Activated CD8-positive, alpha-beta memory T cell treated with anti-CD3 and anti-CD28 coated beads, Interleukin-2, amount 50 U/mL, for 1 hour (primary cell): ENCODE measurements around the gene SIMC1.
A peak's percentile ranks its signal among the peaks of the same experiment; 100 is the strongest.

Experiments used
- DNase-seq: peaks from one replicate; pipeline ENCODE4 v3.0.0-alpha.2; 2020; ENCODE audit errors: extremely low read depth

SIMC1 gene

DNA sequence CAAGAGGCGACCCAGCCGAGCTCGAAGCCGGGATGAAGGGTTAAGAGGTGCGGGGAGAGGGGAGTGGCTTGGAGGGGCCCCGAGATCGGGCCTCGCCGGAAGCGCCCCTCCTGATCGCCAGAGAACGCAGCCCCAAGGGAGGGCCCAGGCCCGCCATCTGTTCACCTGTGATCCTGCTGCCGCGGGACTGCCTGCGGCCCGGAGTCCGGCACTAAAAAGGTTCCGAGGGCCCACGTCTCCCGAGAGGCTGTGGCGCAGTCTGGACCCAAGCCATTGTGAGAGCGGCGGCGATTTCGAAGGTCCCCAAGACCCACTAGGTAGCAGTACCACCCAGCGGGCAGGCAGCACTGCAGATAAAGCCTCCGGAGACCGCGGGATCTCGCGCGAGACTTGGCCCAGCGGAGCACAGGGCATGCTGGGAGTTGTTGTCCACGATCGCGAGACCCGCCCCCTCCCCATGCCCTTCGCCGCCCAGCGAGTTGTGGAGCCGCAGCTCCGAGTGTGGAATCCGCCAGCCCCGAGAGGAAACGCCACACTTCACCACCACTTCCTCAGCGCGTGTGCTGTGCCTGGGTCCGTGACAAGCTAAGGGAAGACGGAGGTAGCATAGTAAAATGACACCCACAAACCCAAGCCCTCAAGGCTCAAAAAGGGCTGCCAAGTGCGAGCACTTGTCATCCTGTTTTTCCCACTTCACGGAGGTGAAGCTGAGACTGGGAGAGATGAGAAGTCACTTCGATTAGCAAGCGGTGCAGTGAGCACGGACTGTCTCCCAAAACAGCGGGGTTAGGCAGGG is 123.4 kb downstream of the SIMC1 start, which contains the start of gene KIAA1191:
KIAA1191 (minus strand) TSS at position 328 of the 796 bp plus-strand sequence. CDS start 2,256 bp downstream, outside the sequence.
- DNase-seq = peak; percentile 77

DNA sequence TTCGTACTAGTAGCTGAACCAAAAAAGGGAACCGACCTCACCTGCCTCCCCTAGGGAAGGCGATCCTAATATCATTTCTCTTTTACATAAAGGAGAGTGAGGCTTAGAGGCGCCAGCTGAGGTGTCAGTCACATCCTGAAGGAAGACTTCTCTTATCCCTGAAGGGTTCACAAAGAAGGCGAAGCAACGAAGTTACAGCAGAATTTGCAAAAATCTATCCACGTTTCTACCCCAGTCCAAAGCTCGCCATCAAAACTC is 123.9 kb downstream of the SIMC1 start:
- no peak for DNase-seq

DNA sequence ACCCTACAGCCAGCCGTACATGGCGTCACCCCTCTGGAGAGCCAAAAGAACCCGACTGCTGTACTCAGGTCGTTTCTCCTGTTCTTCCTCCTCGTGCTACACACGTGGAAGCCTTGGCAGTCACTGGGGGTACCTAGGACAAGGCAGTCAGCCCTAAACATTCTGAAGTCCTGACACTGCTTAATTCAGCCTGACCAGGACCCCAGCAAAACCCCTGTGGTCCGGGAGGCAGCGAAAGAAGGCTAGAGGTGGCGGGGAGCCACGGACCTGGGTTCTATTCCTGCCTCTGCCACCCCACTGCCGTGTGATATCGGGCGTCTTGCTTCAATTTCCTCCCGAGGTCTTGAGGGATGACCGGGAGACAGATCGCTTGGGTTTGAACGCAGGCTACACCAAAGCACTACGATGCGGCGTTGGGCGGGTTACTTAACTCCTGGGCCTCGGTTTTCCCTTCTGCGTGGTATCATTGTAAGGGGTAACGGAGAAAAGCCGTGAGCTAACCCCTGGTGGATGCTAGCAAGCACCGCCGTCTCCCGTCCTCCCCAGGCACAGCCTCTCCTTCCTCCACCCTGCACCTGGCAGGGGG is 126.6 kb downstream of the SIMC1 start:
- no peak for DNase-seq

DNA sequence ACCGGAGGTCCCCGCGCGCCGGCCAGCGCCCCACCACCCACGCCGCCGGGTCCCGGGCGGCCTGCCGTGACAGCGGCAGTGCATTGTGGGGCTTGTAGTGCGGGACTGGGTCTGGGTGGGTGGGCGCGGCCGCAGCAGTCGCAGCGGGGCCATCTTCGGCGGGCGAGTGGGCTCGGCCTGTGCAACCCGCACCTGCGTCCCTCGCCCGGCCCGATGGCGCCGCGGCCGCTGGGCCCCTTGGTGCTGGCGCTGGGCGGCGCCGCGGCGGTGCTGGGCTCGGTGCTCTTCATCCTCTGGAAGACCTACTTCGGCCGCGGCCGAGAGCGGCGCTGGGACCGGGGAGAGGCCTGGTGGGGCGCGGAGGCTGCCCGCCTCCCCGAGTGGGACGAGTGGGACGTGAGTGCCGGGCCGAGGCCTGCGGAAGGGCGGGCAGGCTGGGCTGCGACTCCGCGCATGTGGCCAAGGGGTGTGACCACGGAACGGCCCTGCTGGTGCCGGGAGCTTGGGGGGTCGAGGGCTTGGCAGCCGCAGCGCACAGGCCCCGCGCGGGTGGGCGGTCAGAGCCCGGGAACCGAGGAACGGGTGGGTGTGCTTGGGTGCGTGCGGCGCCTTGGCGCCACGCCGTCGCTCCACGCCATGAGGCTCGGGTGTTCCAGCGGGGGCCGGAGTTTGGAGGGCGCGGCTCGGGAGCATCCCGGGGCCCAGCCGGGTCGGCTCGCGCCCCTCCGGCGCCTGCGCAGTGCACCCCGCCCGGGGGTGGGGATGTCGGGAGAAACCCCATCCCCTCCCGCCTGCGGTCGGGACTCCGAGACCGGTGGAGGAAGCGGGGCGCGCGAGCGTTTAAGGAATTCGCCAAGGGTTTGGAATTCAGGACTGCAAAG is 127.4 kb downstream of the SIMC1 start, which contains the start of gene ARL10:
ARL10 (plus strand) TSS at position 137 of the 881 bp plus-strand sequence; CDS start at position 214, 77 bp downstream.
- DNase-seq = no peak

DNA sequence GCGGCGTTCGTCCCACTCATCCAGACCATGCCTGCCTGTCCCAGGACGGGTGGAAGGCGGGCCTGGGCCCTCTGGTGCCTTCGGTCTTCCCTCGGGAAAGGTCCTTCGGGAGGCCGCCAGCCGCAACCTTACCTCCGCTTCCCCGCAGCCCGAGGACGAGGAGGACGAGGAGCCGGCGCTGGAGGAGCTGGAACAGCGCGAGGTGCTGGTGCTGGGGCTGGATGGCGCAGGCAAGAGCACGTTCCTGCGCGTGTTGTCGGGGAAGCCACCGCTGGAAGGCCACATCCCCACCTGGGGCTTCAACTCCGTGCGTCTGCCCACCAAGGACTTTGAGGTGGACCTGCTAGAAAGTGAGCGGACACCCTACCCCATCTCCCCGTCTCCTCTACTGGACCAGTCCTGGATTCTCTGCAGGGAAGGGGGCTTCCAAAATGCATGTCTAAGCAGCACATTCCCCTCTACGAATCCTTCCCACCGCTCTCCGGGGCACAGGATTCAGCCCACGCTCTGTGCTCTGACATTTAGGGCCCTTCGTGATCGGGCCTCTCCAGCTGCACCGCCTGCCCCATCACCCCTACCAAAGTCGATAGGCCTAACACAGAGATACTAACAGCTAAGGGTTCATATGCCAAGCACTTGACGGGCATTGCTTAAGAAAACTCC is 128.1 kb downstream of the SIMC1 start:
- no peak for DNase-seq

DNA sequence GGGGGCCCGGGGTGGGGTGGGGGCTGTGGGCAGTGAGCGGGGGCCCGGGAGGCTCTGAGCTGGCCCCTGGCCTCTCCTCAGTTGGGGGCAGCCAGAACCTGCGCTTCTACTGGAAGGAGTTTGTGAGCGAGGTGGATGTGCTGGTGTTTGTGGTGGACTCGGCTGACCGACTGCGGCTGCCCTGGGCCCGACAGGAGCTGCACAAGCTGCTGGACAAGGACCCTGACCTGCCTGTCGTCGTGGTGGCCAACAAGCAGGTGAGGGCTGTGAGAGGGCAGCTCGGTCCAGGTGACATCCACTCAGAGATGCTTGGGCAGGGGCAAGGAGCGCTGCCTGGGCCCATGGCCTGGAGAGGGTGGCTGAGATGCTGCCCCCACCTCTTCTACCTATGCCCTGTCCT is 130.5 kb downstream of the SIMC1 start:
- no peak for DNase-seq

DNA sequence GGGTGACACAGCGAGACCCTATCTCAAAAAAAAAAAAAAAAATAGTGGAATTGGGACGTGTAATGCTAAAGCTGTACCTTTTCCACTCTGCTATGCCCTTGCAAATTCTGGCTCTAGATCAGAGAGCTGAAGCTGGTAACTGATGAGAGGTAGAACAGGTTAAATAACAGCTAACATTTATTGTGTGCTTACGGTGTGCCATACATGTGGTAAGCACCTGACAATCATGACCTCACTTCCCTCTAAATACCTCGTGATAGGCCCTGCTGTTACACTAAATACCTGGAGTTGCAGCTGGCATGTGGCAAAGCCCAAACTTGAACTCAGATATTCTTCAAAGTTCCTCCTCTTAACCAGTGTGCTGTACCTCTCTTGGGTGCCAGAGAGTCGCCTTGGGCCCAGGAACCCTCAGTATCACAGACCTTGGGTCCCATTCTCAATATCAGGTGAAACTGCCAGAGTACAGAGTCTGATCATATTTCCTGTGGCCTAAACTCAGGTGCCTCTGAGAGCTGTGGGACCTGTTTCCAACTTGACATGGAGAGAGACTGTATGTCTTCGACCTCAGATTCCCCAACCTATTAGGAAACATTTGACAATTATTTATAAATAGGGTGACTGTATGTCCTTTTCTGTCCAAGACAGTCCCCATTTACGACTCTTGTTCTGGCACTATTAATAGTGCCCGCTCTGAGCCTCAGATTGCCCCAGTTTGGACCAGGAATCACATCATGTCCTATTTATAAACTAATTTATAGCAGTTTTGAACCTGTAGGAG is 131.9 kb downstream of the SIMC1 start:
- DNase-seq = no peak

DNA sequence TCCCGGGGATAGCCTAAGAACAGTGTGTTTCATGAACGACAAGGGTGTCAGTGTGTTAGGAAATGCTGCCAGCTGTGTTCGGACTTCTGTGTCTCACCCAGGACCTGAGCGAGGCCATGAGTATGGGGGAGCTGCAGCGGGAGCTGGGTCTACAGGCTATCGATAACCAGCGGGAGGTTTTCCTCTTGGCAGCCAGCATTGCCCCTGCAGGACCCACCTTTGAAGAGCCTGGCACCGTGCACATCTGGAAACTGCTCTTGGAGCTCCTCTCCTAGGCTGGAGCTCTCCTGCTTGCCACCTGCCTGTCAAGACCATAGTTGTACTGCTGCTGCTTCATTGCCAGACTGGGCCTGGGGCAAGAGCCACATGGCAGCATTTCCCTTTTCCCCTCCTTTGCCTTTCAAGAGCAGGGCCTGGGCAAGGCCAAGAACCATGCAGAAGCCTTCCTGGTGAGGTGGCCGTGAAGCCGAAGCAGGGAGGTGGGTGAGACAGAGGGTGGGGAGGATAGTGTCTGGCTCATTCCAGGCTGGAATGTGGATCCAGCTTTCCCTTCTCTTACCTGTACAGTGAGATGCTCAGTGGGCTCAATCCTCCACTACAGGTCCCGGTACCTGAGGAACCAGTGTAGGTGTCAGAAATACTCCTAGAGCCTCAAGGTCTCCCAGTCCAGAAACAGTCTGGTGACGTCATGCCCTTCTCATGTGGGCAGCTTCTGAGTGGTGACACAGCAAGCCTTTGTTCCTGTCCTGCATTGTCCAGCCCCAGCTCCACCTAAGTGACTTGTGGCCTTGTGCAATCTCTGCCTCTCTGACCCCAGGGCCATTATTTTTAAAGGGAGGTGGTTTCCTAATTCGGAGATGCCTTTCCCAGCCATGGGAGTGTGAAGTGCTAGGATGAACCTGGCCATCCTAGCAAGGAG is 133.7 kb downstream of the SIMC1 start:
- no peak for DNase-seq

DNA sequence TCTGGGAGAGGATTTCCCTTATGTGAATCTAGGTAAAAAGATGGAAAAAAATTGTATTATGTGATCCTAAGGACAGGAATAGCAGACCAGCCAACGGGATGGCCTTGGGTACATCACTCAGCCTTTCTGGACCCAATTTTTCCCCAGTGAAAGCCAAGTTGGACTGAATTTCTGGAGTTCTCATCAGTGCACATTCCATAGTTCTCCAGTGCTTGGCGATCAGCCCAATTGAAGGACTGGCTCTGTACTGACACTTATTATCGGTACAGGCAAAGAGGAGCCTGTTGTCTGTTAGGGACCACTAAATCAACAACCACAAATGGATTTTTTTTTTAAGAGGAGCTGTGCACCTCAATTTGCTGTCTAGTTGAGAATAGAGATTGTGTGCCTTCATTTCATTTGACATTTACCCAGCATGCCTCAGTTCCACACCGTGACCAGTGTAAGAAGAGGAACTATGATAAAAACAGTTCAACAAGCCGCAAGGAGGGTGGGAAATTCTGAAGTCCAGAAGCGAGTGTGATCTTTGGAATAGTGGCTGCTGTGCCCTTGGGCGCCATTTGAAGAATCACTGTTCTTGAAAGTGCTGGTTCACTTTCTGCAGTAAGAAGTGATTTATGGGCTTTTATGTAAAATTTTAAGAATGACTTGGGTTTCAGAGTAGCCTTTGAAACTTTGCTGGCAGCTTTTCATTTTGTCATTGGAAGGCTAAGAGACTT is 135.0 kb downstream of the SIMC1 start:
- no peak for DNase-seq

DNA sequence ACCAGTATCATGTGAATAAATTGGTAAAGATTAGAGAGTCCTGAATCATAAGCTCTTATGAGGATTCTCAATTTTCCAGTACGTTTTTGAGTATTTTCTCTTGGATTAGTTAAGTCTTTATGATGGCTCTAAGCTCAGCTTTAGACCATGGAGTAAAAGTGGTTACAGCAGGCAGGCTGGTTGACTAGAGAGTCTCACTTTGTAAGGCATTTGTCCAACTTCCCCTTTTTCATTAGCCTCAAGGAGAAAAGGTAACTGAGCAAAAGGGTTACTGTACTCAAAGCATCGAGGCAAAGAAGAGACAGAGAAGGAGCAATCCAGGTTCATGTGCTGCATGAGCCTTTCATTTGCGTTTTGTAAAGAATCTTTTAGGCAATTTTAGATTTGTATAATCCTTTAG is 141.7 kb downstream of the SIMC1 start:
- DNase-seq = no peak

DNA sequence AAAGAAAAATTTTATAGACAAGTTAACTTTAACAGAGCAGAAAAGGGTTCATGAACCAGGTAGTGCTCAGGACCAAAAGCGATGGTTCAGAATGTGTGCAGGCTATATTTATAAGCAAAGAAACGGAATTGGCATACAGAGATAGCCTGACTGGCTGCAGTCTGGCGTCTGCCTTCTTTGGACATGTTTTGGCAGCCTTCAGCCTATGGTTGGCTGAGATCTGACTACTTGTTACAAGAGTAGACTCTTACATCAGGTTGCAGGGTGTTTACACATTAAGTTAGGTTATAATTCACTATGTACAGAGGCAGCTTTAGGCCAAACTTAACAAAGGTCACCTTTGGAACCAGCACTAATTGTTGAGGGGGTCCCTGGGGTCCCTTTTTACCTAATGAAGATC is 143.2 kb downstream of the SIMC1 start:
- DNase-seq = no peak

DNA sequence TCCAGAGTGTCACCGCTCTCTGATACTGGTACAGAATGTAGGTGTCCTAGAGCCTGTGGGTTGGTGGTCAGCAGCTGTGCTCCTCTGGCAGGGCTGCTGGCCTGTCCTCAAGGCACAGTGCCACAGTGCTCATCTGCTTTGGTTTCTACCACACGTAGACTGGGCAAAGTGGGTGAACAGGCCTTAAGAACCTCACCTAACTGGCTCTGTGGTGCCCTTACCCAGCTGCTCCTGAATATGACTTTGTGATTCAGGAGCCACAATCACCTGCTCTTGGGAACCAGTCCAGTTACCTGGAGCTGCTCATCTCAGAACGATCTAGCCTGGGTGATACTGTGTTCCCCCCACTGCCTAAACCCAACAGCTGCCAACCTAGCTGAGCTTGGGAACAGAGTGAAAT is 143.8 kb downstream of the SIMC1 start:
- DNase-seq = no peak

DNA sequence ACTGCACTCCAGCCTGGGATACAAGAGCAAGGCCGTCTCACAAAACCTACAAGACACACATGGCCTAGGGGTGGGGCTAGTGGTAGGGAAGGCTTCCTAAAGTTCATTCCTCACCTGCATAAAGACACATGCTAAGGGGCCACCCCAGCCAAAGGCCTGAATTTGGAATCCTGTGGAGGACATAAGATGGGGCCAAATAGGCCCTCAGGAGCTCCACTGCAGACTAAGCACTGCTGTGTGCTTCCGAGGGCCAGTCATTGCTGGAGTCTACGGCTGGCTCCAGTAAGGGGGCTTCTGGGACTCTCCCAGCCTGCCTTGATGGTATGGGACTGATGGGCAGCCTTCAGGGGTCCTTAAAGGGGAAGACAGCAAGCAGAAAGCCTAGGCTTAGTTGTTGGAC is 144.5 kb downstream of the SIMC1 start:
- DNase-seq = no peak

DNA sequence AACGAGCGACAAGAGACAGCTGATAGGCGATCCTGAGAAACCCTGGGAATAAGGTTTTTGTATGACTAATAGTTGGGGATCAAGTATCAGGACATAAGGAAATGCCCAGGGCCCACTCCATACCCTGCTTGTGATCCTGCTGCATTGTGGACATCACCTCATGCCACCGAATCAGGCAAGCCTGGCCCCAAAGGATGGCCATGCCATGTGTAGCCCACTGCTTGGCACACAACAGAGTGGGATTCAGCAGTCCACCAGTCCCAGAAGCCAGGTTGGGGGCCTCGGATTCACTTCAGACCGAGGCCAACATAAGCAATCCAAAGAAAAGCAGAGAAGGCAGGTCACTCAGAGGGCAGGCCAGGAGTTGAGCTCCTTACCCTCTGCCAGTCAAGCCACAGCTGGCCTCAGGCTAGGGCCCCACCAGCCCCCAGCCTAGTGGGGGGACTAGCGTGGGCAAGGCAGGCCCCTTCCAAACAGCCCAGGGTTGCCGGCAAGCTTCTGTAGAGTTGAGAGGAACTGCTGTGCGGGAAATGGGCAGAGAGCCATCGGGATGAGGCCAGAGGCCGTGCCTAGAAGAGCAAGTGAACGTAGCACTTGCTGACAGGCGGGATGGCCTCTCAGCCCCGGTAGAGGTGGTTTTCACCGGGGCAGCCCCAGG is 145.2 kb downstream of the SIMC1 start:
- no peak for DNase-seq

DNA sequence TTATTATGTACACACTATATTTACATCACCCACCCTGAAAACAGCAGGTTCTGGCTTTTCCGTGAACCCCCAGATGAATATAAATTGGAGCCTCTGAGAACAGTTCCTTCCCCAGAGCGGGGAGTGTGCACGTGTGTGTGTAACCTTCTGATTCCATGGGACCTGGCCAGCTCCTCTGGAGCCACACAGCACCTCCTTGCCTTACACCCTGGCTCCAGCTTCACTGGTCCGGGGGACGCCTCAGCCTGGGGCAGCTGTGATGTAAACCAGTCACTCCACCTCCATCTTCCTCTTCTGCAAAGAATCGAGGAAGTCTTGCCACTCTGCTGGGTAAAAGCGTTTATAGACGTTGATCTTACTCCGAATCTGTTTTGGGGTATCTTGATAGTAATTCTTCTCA is 145.7 kb downstream of the SIMC1 start:
- no peak for DNase-seq

DNA sequence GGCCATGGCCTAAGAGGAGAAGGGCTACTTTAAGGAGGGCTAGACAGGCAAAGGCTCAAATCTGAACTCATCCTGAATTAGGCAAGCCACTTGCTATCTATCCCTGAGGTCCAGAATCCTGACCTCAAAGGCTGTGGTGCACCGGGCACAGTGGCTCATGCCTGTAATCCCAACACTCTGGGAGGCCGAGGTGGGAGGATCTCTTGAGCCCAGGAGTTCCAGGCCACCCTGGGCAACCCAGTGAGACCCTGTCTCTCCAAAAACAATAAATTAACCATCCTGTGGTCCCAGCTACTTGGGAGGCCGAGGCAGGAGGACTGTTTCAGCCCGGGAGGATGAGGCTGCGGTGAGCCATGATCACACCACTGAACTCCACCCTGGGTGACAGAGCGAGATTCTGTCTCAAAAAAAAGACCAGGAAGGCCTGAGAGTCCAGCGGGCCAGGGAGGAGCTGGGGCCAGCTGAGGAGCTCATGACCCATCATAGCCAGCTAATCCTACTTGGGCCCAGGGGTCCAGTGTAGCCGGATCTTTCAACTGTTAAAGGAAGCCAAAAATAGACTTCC is 146.2 kb downstream of the SIMC1 start:
- no peak for DNase-seq

DNA sequence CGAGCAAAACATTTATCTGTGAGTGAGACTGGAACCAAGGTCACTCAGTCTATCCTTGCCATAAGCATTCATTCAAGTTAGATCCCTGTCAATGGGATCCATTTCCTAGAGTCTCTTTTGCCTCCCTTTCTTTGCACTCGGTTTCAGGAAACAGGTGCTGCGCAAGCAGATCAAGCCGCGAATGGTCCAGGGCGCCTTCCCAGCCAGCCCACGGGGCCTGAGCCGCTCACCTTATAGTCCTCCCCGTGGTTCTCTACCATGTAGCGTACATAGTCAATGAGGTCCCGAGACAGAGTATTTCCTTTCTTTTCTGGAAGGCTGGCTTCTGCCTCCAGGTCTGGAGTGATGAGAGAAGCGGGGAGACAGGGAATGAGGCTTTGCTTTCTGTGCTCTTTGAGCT is 146.8 kb downstream of the SIMC1 start:
- no peak for DNase-seq

DNA sequence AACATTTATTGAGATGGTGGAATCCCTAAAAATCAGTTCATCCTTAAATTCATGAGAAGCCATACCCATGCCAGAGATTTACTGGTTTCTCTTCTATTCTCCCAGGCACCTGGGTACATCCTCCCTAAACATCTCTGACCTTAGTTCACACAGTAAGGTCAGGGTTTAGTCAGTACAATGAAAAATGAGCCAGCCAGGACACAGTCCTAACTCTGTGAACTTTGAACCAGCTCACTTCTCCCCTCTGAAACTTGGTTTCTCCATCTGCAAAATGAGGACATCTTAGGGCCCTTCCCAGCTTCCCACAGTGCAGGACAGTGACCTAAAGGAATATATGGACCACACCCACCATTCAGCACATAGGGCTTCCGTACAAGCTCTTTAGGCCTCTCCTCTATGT is 148.3 kb downstream of the SIMC1 start:
- no peak for DNase-seq
